GM12872 (cell line): Measurements from ENCODE around the gene DSG3.

Source experiments
- TF ChIP-seq, protein P1 (sequence below): IDR thresholded peaks from 3 replicates; pipeline ENCODE4 v1.5.1; 2011; ENCODE audit warnings: low read depth, mild to moderate bottlenecking, low read length, moderate library complexity; ENCODE audit not compliant: insufficient read depth

Gene DSG3

GRCh38 chr18:31432316-31432715, 15.2 kb upstream of the DSG3 start:
- TF ChIP-seq, protein P1, sequence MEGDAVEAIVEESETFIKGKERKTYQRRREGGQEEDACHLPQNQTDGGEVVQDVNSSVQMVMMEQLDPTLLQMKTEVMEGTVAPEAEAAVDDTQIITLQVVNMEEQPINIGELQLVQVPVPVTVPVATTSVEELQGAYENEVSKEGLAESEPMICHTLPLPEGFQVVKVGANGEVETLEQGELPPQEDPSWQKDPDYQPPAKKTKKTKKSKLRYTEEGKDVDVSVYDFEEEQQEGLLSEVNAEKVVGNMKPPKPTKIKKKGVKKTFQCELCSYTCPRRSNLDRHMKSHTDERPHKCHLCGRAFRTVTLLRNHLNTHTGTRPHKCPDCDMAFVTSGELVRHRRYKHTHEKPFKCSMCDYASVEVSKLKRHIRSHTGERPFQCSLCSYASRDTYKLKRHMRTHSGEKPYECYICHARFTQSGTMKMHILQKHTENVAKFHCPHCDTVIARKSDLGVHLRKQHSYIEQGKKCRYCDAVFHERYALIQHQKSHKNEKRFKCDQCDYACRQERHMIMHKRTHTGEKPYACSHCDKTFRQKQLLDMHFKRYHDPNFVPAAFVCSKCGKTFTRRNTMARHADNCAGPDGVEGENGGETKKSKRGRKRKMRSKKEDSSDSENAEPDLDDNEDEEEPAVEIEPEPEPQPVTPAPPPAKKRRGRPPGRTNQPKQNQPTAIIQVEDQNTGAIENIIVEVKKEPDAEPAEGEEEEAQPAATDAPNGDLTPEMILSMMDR = no peak

DNA sequence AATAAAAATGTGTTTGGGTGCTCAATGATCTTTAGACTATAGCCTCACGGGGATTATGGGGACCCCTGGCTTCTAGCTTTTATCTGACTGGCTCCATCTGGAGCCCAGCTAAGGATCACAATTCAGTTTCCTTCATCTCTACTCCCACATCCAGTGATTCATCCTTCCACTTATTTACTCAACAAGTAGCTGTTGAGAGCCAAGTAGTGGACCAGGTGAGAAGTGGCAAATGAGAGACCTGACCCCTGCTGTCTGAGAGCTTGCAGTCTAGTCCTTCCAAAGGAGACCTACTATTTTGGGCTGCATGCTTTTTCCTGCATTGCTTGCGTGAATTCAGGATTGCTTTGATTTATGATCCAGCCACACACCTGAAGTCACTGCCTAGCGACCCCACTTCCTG, 10.7 kb upstream of the DSG3 start:
- TF ChIP-seq, protein P1 = no peak

- TF ChIP-seq, protein P1 = no peak
Measured at GRCh38 chr18:31438402-31438801, 9.1 kb upstream of the DSG3 start.

DNA sequence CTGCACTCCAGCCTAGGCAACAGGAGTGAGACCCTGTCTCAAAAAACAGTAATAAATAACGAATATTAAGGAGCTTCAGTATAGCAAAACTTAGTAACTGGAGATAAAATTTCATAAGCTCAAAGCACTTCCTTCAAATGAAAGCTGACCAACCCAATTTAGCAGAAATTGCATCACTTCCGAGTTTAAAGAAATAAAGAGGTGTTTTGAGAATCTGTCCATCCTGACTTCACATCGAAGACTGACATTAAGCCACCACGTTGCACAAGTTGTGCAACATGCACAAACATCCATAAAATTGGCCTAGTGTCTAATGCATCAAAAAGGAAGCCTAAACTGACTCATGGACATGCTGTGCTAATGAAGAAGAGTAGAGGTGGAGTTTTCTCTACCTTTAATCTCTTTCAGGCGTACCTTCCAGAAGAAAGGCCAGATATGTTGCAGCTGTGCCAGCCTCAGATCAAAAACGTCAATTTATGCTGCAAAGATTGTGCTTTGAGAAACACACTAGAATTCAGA, 7.7 kb upstream of the DSG3 start:
- TF ChIP-seq, protein P1 = no peak

GRCh38 chr18:31440787-31441186, 6.8 kb upstream of the DSG3 start:
- TF ChIP-seq, protein P1 = no peak

DNA sequence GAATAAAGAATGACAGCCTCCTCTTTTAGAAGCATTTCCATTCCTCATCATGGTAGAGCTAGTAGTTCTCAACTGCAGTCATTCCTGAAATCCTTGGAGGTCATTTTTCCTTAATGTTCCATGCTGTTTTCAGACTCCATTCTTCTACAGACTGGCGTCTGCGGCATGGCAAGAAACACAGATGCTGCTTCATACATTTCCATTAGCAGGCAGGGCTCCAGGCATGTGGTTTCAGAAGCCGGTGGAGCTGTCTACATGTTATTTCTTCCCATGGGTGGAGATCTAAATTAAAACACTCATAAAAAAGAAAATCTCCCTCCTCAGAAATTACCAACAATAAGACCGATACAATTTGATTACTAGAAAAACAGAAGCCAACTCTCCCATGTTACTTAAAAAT, 6.0 kb upstream of the DSG3 start:
- TF ChIP-seq, protein P1 = no peak

GRCh38 chr18:31444142-31444541, 3.4 kb upstream of the DSG3 start:
- TF ChIP-seq, protein P1 = no peak

DNA sequence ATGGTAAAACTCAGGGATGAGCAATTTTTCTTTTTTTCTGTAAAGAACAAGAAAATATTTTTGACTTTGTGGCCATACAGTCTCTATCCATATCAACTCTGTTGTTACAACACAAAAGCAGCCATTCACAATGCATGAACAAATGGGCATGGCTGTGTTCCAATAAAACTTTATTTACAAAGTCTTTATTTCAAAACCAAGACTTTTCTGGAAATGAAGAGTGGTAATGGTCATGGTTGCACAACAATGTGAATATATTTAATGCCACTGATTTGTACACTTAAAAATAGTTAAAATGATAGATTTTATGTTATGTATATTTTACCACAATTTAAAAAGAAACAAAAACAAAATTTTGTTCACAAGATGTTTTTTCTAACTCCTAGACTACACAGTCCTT, 1.6 kb upstream of the DSG3 start:
- TF ChIP-seq, protein P1 = no peak
